Stimulated activated naive CD4-positive, alpha-beta T cell (primary cell): Measurements from ENCODE around the gene SH3BP5L.

Source experiments
- DNase-seq, 6 experiments: peaks; one replicate each; lab custom pipeline; 2025; lab: John Stamatoyannopoulos, UW

Gene SH3BP5L

GRCh38 chr1:248828845-248829244 lies 3.1 kb upstream of the SH3BP5L start:
- no peak for DNase-seq

GRCh38 chr1:248825573-248825908 lies 174 bp downstream of the SH3BP5L start:
- DNase-seq = no peak

- DNase-seq = no peak
Measured at GRCh38 chr1:248825136-248825535, 579 bp downstream of the SH3BP5L start.

- DNase-seq = no peak
Measured at GRCh38 chr1:248824701-248825100, 1.0 kb downstream of the SH3BP5L start.

GRCh38 chr1:248824301-248824700 lies 1.4 kb downstream of the SH3BP5L start:
- DNase-seq = no peak

- no peak for DNase-seq
Measured at GRCh38 chr1:248823517-248824001, 2.2 kb downstream of the SH3BP5L start.

- DNase-seq = no peak
Measured at GRCh38 chr1:248822148-248823032, 3.3 kb downstream of the SH3BP5L start.

GRCh38 chr1:248821641-248822040 lies 4.1 kb downstream of the SH3BP5L start:
- DNase-seq = no peak

- no peak for DNase-seq
Measured at GRCh38 chr1:248821101-248821500, 4.6 kb downstream of the SH3BP5L start.

- DNase-seq = no peak
Measured at GRCh38 chr1:248820041-248820585, 5.6 kb downstream of the SH3BP5L start.

- DNase-seq = peak in 1 of 6 experiments; percentile 13
Measured at GRCh38 chr1:248818505-248819374, 7.0 kb downstream of the SH3BP5L start.

- DNase-seq = no peak
Measured at GRCh38 chr1:248817065-248817464, 8.7 kb downstream of the SH3BP5L start.

- DNase-seq = peak in 2 of 6 experiments; percentile 15 to 22
Measured at GRCh38 chr1:248816042-248816851, 9.5 kb downstream of the SH3BP5L start.

GRCh38 chr1:248815407-248816034 lies 10.2 kb downstream of the SH3BP5L start:
- peak in 1 of 6 experiments; percentile 15 for DNase-seq

- DNase-seq = no peak
Measured at GRCh38 chr1:248814351-248814750, 11.4 kb downstream of the SH3BP5L start.

GRCh38 chr1:248813546-248813945 lies 12.2 kb downstream of the SH3BP5L start:
- no peak for DNase-seq

GRCh38 chr1:248812736-248813425 lies 12.8 kb downstream of the SH3BP5L start:
- no peak for DNase-seq

GRCh38 chr1:248811514-248812490 lies 13.9 kb downstream of the SH3BP5L start:
- no peak for DNase-seq
